SKM-1 treated with dmso at 0.1 percent for 144 hours (cell line): Measurements from ENCODE around the gene CA7.
A peak's percentile ranks its signal among the peaks of the same experiment; 100 is the strongest.

ENCODE experiments used
- DNase-seq: peaks from one replicate; lab custom pipeline; 2025; ENCODE audit not compliant: unreplicated experiment; lab: John Stamatoyannopoulos, UW

CA7 gene

DNA sequence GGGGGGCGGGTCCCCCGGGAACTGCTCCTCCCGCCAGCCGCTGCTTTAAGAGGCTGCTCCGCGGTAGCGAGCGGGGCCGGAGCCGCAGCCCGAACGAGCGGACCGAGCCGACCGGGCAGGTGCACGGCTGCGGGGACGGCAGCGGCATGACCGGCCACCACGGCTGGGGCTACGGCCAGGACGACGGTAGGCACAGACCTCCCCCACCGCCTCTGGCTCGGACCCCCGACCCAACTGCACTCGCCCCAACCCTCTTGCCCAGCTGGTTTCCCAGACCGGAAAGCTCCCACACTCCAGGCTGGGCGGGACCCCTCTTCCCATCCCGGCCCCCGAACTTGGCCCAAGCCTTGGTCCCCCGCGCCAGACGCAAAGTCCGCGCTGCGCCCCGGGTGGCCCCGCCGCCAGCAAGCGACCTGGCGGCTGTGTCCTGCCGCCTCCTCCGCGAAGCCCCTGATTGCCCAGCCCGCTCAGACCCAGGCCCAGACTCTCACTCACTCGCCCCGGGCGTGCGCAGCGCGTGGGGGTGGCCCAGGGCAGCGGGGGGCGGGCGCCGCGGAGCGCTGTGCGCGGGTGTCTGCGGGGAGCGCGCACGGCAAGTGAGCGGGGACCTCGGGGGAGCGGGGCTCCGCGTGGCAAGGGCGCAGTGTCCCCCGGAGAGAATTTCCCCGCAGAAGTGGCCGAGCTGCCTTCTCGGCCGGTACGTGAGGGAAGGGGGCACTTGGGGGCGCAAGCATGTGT, at the start of gene CA7:
TSS of gene CA7 (plus strand) at position 73 of the 738 bp plus-strand sequence. CDS start at position 147, 74 bp downstream.
- no peak for DNase-seq

DNA sequence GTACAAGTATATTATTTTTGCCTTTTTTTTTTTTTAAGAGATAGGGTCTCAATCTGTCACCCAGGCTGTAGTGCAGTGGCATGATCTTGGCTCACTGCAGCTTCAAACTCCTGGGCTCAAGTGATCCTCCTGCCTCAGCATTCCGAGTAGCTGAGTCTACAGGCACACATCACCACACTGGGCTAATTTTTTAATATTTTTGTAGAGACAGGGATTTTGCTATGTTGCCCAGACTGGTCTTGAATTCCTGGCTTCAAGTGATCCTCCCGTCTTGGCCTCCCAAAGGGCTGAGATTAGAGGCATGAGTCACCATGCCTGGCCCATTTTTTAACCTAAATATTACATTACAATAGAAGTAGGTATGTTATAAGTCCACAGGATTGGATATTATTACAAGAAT, 46.1 kb upstream of the CA7 start:
- DNase-seq, result no peak

DNA sequence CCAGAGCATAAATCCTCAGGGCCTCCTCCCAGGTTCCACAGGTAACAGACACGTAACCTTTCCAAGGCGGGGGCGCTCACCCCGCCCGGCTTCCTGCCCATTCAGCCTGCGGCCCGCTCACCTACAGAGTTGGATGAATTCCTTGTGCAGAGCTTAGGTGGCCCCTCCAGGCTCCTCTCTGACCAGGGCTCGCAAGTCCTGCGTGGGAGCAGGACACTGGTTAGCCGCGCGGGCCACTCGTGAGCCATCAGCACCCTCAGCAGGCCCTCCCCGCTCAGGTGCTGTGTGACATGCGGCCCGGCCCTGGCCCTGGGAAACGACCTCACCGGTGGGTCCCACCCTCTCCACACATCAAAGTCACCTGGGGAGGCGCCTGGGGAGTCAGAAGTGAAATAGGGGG, 43.4 kb upstream of the CA7 start:
- no peak for DNase-seq

DNA sequence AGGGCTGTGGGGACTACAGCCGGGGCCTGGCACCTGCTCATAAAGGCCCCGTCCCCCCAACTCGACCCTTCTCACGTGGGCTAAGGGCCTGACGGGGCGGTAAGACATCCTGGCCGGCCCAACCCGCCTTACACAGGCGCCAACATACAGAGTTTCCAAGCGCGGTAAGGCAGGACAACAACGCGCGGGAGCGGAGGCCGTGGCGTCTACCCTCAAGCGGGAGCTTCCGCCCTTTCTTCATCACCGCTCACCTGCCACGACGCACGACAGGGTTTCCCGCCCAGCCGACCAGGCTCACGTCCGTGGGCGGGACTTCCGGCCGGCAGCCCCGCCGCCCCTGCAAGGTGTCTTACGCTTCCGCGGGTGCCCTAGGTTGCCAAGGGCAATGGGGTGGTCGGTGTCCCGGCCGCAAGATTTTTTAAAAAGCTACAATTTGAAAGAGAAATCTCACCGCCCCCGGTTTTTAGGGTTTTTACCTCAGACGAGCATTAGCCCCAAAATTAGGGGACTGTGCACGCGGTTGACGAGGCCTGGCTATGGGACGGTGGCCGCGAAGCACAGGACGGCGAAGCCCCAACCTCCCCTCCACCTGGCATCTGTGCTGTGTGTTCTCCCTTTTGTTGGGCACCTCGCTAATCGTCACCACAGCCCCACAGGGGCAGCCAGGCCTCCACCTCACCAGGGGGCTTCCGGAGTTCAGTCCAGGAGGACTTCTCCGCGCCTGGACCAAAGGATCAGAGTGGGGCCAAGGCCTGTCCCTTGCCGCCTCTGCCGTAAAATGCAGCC, 42.7 kb upstream of the CA7 start, which contains the start of gene TERB1:
TSS of gene TERB1 (minus strand) at position 265 of the 786 bp plus-strand sequence. CDS start 4,786 bp downstream, outside the sequence.
- DNase-seq, result no peak

GRCh38 chr16:66802159-66802558, 42.1 kb upstream of the CA7 start:
- DNase-seq, result no peak

- DNase-seq, result no peak
Observed at GRCh38 chr16:66809765-66810164, 34.4 kb upstream of the CA7 start.

GRCh38 chr16:66810391-66810790, 33.8 kb upstream of the CA7 start:
- DNase-seq, result no peak

DNA sequence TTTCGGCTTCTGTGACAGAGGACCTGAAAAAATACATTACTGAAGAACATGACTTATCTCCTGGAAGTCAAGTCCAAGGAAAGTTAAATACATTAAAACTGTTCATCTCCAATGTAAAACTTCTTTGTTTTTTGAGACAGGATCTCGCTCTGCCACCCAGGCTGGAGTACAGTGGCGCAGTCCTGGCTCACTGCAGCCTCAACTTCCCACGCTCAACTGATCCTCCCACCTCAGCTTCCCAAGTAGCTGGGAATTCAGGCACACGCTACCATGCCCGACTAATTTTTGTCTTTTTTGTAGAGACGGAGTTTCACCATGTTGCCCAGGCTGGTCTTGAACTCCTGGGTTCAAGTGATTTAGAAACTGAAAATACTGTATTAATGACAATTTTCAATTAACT, 33.2 kb upstream of the CA7 start:
- no peak for DNase-seq

GRCh38 chr16:66814734-66815133, 29.5 kb upstream of the CA7 start:
- DNase-seq, result no peak

DNA sequence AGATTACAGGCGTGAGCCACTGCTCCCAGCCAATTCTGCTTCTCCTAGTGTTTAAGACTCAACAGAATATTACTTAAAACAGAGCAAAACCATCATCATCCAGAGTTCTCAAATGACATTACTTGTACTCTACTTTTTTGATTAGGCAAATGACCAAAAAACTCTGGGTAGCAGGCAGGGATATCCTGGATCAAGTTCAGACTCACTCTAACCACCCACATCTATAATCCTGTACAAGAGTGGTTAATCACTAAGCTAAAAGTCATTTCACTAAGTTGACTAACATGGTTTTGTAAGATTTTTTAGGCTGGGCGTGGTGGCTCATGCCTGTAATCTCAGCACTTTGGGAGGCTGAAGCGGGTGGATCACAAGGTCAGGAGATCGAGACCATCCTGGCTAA, 20.2 kb upstream of the CA7 start:
- no peak for DNase-seq

DNA sequence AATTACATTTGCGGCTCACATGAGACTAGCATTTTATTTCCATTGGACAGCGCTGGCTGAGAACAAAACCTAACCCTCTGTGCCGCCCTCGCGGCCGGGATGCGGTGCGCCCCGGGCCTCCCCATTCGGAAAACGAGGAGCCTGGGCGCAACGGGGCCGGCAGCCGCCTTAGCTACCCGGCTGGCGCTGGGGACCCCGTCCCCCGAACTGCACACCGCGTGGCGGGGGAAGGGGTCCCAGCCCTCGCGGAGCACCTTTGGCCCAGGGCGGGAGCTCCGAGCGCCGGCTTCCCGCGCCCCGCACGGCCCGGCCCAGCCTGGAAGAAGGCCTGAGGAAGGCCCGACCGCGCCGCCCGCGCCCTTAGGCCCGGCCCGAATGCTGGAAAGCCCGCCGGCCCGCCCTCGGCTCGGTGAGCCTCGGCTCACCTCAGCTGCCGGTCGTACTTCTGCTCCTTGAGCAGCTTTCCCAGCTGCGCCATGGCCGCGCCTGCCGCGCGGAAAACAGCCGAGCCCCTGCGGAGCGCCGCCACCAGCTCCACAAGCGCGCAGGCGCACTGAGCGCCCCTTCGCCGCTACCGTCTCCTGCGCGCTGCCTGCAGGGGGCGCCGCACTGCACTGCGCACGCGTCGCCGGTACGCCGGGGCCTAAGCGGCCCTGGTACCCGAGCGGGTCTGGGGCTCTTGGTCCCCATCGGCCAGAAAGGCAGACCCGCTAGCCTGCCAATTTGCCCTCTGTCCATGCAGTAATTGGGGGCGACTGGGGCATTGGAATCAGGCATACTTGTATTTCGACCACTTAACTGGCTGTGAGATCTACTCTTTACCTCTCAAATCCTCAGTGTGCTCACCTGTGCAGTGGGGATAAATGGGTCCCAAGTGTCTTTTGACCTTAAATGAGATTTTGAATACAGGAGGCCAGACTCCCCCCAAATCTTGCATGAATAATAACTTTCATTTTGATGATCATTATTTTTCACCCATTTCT, 13.5 kb upstream of the CA7 start, which contains the start of gene NAE1:
TSS of gene NAE1 (minus strand) at position 555 of the 983 bp plus-strand sequence. CDS start at position 478, 77 bp downstream.
- peak; percentile 88 for DNase-seq

DNA sequence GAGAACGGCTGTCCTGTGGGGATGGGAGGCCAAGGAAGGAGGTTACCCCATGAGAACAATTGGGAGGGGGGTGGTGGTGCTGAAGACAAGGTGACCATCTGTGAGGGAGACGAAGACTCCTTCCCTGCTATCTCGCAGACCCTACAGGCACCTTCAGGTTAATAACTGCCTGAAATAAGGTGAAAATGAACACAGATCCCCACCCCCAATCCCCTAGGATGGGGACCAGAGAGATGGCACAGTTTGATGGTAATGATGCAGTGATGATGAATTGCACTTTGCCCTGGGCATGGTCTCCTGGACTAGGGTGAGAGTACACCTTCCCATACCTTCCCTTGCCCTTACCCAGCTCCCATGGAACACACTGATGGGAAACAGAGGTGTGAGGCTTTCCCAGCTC, 12.0 kb upstream of the CA7 start:
- no peak for DNase-seq

GRCh38 chr16:66832661-66833305, 11.4 kb upstream of the CA7 start:
- no peak for DNase-seq

DNA sequence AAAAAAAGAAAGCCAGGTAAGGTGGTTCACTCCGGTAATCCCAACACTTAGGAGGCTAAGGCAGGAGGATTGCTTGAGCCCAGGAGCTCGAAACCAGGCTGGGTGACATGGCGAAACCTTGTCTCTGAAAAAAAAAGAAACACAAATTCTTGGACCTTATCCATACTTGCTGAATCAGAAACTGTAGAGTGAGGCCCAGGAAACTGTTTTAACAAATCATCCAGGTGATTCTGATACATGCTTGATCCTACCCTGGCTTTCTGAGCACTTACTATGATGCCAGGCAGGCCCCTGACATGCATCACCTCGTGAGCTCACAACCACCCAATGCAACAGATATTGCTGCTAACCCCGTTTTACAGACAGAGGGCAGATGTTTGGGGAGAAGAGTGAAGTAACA, 9.5 kb upstream of the CA7 start:
- DNase-seq, result no peak

DNA sequence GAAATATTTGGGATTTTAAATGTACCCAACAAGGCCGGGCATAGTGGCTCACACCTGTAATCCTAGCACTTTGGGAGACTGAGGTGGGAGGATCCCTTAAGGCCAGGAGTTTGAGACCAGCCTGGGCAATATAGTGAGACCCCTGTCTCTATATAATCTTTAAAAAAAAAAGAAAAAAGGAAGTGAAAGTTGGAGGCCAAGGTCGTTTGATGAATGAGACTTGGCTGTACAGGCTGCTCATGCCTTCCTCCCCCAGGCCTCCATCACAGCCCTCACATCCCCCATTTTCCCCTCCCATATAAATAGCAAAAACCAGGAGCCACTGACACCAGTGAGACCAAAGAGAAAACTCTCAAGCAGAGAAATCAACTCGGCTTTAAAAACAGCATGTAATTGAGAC, 3.3 kb upstream of the CA7 start:
- DNase-seq, result no peak

DNA sequence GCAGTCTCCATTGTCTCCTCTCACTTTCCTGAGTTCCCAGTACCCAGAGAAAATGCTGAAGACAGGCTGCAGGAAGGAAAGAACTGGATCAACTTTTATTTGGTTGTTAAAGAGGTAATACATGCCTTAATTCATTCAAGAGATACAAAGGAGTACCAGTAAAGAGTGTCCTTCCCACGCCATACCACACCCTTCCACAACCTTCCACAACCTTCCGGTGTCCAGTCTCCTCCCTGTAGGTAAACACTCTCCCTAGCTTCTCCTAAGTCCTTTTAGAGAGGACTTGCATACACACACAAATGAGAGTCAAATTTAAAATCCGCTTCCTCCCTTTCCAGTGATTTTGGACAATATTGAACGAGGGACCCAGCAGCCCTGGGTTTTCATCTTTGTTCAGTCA, 2.8 kb upstream of the CA7 start:
- DNase-seq, result no peak

GRCh38 chr16:66842765-66843164, 1.4 kb upstream of the CA7 start:
- DNase-seq, result no peak

DNA sequence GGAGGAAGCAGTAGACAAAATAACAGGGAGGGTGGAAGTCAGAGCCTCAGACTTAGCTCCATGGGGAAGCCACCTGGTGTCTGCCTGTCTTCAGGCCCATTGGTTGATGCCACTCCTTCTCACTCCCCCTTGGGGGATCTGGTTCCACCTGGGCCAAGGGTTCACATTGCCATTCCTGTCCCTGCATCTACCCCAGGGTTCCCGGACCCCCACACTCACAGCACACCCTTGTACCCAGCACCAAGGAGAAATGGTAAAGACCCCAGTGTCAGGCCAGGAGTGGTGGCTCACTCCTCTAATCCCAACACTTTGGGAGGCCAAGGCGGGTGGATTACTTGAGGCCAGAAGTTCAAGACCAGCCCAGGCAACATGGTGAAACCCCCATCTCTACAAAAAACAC, 1.0 kb upstream of the CA7 start:
- DNase-seq, result no peak

GRCh38 chr16:66844009-66844341, 239 bp upstream of the CA7 start:
- DNase-seq, result no peak

- DNase-seq, result no peak
Observed at GRCh38 chr16:66845080-66845410, 831 bp downstream of the CA7 start.

GRCh38 chr16:66845791-66846221, 1.6 kb downstream of the CA7 start:
- no peak for DNase-seq
